IgD-negative memory B cell (primary cell): ENCODE measurements around the gene MRPL34. TPM values are rescaled to one million over a fixed set of nuclear protein-coding genes. Genes with fewer than 3 reads are reported as not detected.

ENCODE experiments used
- H3K27ac Mint-ChIP-seq, 3 donors: one replicate each; pipeline ENCODE4 v1.8.0; 2020 to 2022; ENCODE audit warnings: mild to moderate bottlenecking in 3 of 3, mixed read lengths in 3 of 3, moderate library complexity in 1 of 3
- H3K27me3 Mint-ChIP-seq: one replicate; pipeline ENCODE4 v1.8.0; 2021; ENCODE audit warnings: mixed read lengths
- H3K36me3 Mint-ChIP-seq: one replicate; pipeline ENCODE4 v1.8.0; 2020; ENCODE audit warnings: mild to moderate bottlenecking, mixed read lengths
- H3K4me1 Mint-ChIP-seq, 3 donors: one replicate each; pipeline ENCODE4 v1.8.0; 2020 to 2022; ENCODE audit warnings: mixed read lengths in 3 of 3, mild to moderate bottlenecking in 1 of 3
- H3K4me3 Mint-ChIP-seq, 4 donors: one replicate each; pipeline ENCODE4 v1.8.0; 2020 to 2022; ENCODE audit warnings: mild to moderate bottlenecking in 4 of 4, mixed read lengths in 4 of 4, moderate library complexity in 3 of 4
- H3K9me3 Mint-ChIP-seq, 3 donors: one replicate each; pipeline ENCODE4 v1.8.0; 2020 to 2021; ENCODE audit warnings: mixed read lengths in 3 of 3, mild to moderate bottlenecking in 1 of 3
- polyA plus RNA-seq: library from polyadenylated mRNA; unstranded; fragments of 300-500 nt; fragmentation: Illumina TruSeq; gene quantifications from one replicate; pipeline ENCODE4 v1.2.3, GENCODE V29; 2021

The MRPL34 gene
- polyA plus RNA-seq, 1 donor from 2014 or later: 218 TPM

DNA sequence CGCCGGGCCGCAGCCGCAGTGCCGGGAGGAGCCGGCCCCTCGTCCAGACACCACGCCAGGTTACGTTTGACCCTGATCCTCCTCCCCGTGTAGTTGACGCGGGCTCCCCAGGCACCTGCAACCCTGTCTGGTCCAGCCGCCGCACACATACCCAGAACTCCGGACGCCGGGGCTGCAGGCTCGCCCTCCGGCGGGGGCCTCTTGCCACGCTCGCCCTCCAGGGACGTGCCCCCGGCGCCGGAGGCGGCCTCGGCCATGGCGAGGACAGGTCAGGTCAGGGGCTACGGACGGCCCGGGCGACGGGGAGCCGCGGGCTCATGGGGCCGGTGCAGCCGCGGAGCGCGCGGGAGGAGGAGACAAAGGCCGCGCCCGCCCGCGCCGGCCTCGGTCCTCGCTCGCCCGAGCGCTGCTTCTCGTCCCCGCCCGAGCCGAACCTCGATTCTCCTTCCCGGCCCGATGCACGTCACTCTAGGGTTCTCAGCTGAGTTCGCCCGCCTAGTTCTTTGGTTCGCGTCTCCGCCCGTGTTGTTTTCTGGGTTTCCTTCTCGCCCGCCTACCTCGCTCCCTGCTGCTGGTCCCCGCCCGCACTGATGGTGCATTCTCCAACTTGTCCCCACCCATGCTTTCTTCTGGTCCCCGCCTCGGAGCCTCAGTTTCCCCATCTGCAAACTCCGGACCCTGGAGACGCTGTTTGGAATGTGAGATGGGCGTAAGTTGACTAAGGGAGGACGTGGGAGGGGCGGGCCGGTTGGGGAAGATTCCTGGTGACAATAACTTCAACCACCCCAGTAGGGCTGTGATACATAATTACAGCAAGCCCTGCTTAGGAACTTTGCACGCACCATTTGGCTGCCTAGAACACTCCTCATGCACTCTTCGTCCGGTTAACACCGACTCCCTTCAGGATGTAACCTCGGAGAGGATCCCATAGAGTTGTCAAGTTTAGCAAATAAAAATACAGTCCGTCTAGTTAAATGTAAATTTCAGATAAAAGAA, 29.0 kb downstream of the MRPL34 start, which contains the start of gene ANO8:
ANO8 (minus strand) TSS at position 442 of the 996 bp plus-strand sequence; CDS start at position 257, 185 bp downstream.
- Mint-ChIP-seq H3K27ac (peak within 1 kb of the TSS; percentile 69 to 88 (median 83)), H3K9me3 (no peaks in the 10 kb centered on the region), H3K36me3 (no peaks in the 10 kb centered on the region), H3K27me3 (peaks cover 20% of the 10 kb centered on the region), H3K4me3 (peak within 1 kb of the TSS; percentile 73 to 97 (median 88)), H3K4me1 (peaks cover 12 to 18% (median 16%) of the 10 kb centered on the region in 3 donors)

DNA sequence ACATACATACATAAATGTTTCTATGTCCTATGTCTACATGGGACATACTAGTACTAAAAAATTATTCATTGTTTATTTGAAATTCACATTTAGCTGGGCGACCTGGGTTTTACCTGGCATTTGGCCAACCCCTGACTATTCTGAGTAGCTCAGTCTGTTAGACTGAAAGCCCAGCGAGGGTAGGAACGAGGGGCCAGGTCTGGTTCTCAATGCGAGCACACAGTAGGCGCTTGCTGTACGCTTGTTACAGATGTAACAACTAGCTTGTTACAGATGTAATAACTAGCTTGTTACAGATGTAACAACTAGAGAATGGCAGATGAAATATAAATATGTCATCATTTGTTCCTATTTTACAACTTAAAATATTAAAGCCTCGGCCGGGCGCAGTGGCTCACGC, 29.9 kb downstream of the MRPL34 start:
- peak overlapping the region in 3 of 4 donors; percentile 48 to 97 (median 73) for H3K4me3 Mint-ChIP-seq
- no peaks in the 10 kb centered on the region for H3K9me3 Mint-ChIP-seq
- H3K4me1 Mint-ChIP-seq: peaks cover 12 to 16% (median 16%) of the 10 kb centered on the region in 3 donors
- H3K27ac Mint-ChIP-seq: peak overlapping the region in 1 of 3 donors; percentile 83
- H3K27me3 Mint-ChIP-seq: peaks cover 14% of the 10 kb centered on the region
- no peaks in the 10 kb centered on the region for H3K36me3 Mint-ChIP-seq

DNA sequence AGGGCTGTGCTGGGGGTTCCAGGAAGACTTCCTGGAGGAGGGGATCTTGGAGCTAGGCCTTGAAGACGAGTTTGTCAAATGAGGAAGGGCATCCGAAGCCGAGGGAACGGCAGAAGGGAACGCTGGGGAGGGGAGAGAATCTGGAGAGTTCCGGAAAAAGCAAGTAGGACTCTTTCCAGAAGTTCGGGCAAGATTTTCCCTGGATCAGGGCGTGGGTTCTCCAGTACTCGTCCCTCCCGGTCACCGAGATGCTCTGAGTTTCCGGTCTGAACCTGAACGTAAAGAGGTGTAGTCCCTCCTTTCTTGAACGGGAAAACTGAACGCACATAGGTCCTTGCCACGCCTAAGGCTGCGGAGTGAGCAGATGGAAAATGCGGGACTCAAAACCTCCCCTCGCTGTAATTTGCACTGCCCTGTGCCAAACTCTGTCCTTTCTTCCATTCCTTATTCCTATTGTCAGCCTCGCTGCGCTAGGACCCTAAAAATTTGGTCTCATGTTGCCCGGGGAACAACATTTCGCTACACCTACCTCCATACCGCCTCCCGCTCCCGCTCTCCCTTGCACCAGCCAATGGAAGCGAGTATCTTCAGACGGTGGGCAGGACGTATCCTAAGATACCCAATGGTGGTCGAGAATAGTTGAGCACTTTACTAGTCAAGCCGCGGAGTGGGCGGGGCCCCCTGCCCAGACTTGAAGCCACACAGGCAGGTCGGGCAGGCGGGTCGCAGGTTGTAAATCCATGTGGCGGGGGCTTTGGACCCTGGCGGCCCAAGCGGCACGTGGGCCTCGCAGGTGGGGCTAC, 31.4 kb downstream of the MRPL34 start, which contains the start of gene GTPBP3:
GTPBP3 (plus strand) TSS at position 682 of the 803 bp plus-strand sequence; CDS start at position 741, 59 bp downstream.
- H3K27me3 Mint-ChIP-seq: peaks cover 8% of the 10 kb centered on the region
- H3K4me3 Mint-ChIP-seq: peak within 1 kb of the TSS; percentile 73 to 96 (median 96)
- H3K4me1 Mint-ChIP-seq: peaks cover 12 to 16% (median 16%) of the 10 kb centered on the region in 3 donors
- H3K9me3 Mint-ChIP-seq: no peaks in the 10 kb centered on the region
- H3K27ac Mint-ChIP-seq: peak within 1 kb of the TSS; percentile 54 to 93 (median 54)
- no peaks in the 10 kb centered on the region for H3K36me3 Mint-ChIP-seq

DNA sequence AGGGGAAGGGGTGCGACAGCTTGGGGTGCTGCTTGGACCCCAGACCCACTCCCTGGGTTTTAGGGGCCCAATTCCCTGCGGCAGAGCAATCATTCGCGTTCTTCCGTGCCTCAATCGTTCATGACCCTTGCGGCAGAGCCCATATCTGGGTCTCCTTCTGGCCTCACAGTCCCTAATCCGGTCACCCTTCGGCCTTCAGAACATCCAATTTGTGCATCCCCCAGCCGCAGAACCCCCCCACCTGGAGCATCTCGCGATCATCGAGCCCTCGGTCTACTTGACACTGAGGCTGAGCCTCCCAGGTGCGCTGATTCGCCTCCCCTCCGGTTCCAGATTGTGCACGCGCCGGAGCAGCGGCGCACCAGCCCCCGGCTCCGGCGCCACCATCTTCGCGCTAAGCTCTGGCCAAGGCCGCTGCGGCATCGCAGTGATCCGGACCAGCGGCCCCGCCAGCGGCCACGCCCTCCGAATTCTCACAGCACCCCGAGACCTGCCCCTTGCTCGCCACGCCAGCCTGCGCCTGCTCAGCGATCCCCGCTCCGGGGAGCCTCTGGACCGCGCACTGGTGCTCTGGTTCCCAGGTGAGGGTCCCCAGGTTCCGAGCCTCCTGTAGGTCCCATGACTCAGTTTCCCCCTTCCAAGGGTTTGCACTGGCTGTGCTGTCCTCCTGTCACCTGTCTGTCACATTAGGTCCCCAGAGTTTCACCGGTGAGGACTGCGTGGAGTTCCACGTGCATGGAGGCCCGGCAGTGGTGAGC, 32.2 kb downstream of the MRPL34 start:
- Mint-ChIP-seq H3K4me3 (peak overlapping the region; percentile 73 to 96 (median 96)), H3K4me1 (peaks cover 12 to 16% (median 16%) of the 10 kb centered on the region in 3 donors), H3K27me3 (peaks cover 6% of the 10 kb centered on the region), H3K9me3 (no peaks in the 10 kb centered on the region), H3K27ac (peak overlapping the region; percentile 54 to 93 (median 54)), H3K36me3 (no peaks in the 10 kb centered on the region)

DNA sequence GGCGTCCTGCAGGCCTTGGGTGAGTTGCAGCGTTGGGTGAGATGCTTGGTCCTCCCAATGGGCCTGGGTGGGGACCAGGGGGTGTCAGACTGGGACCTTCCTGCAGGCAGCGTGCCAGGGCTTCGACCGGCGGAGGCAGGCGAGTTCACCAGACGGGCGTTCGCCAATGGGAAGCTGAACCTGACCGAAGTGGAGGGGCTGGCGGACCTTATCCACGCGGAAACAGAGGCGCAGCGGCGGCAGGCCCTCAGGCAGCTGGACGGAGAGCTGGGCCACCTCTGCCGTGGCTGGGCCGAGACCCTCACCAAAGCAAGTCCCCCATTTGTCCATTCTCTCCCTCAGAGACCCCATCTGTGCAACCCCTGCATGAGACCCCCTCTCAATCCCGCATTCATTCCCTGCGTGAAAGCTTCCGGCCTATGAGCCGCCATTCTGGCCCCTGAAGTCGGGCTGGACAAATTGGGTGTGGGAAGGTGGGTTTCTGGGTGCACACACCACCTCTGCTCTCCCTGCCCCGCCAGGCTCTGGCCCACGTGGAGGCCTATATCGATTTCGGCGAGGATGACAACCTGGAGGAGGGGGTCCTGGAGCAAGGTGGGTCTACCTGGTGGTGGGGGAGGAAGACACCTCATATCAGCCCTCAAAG, 32.9 kb downstream of the MRPL34 start:
- Mint-ChIP-seq H3K27me3 (peaks cover 5% of the 10 kb centered on the region), H3K36me3 (no peaks in the 10 kb centered on the region), H3K27ac (no peak overlapping the region)

DNA sequence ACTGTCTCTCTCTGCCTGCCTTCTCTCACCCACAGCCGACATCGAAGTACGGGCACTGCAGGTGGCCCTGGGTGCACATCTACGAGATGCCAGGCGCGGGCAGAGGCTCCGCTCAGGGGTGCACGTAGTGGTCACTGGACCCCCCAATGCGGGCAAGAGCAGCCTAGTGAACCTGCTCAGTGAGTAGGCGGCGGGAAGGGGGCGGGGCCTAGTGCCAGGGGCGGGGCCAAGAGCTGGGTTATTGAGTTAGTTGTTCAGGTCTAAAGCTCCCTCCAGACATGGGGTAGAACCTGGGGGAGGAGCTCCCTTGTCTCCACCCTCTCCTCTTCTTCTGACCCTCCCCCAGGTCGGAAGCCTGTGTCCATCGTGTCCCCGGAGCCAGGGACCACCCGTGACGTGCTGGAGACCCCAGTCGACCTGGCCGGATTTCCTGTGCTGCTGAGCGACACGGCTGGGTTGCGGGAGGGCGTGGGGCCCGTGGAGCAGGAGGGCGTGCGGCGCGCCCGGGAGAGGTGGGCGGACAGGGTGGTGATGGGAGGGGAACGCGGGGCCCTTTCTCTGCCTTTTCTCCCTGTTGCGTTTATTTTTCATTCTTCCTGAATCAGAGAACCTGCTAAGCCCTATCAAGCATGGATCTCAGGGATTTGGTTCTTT, 33.5 kb downstream of the MRPL34 start:
- no peaks in the 10 kb centered on the region for H3K36me3 Mint-ChIP-seq
- H3K4me1 Mint-ChIP-seq: peaks cover 11 to 12% (median 12%) of the 10 kb centered on the region in 3 donors
- peak overlapping the region; percentile 30 to 77 (median 36) for H3K4me3 Mint-ChIP-seq
- H3K27me3 Mint-ChIP-seq: peaks cover 2% of the 10 kb centered on the region
- H3K27ac Mint-ChIP-seq: peak overlapping the region in 2 of 3 donors; percentile 10 to 23
- H3K9me3 Mint-ChIP-seq: no peaks in the 10 kb centered on the region

More for the DNA sequence above, 32.9 kb downstream of the MRPL34 start:
- Mint-ChIP-seq H3K9me3 (no peaks in the 10 kb centered on the region), H3K4me3 (peak overlapping the region; percentile 73 to 96 (median 96)), H3K4me1 (peaks cover 12 to 16% (median 14%) of the 10 kb centered on the region in 3 donors)

DNA sequence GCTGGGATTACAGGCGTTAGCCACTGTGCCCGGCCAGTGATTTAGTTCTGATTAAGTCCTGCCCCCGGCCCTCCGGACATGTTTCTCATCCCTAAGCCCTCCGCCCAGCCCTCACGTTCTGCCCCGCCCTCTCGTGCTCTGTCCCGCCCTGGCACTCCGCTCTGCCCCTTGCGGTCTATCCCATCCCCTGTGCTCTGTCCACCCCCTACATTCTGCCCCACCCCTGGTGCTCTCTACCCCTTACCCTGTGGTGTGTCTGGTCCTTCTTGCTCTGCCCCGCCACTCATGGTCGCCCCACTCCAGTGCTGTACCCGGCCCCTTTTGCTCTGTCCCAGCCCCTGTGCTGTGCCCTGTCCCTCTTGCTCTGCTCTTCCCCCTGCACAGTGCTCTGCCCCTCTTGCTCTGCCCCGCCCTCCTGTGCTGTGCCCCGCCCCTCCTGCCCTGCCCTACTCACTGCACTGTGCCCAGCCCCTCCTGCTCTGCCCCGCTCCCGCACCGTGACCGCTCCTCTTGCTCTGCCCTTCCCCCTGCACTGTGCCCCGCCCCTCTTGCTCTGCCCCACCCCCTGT, 34.7 kb downstream of the MRPL34 start:
- Mint-ChIP-seq H3K36me3 (no peaks in the 10 kb centered on the region), H3K9me3 (no peaks in the 10 kb centered on the region), H3K27ac (no peak overlapping the region), H3K27me3 (no peaks in the 10 kb centered on the region), H3K4me1 (peaks cover 5 to 7% (median 6%) of the 10 kb centered on the region in 3 donors), H3K4me3 (no peak overlapping the region)

DNA sequence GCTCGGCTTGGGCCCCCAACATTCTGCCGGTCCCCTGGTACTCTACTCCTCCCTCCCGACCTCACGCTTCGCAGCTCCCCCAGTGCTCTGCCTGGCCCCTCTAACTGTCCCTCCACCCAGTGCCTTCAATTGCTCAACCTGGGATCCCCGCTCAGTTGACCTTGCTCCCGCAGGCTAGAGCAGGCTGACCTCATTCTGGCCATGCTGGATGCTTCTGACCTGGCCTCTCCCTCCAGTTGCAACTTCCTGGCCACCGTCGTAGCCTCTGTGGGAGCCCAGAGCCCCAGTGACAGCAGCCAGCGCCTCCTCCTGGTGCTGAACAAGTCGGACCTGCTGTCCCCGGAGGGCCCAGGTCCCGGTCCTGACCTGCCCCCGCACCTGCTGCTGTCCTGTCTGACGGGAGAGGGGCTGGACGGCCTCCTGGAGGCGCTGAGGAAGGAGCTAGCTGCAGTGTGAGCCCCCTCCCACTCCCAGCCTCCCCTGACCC, 35.2 kb downstream of the MRPL34 start:
- H3K27ac Mint-ChIP-seq: no peak overlapping the region
- H3K4me1 Mint-ChIP-seq: peaks cover 5 to 6% (median 6%) of the 10 kb centered on the region in 3 donors
- H3K4me3 Mint-ChIP-seq: no peak overlapping the region
- H3K9me3 Mint-ChIP-seq: no peaks in the 10 kb centered on the region
- no peaks in the 10 kb centered on the region for H3K36me3 Mint-ChIP-seq
- no peaks in the 10 kb centered on the region for H3K27me3 Mint-ChIP-seq

DNA sequence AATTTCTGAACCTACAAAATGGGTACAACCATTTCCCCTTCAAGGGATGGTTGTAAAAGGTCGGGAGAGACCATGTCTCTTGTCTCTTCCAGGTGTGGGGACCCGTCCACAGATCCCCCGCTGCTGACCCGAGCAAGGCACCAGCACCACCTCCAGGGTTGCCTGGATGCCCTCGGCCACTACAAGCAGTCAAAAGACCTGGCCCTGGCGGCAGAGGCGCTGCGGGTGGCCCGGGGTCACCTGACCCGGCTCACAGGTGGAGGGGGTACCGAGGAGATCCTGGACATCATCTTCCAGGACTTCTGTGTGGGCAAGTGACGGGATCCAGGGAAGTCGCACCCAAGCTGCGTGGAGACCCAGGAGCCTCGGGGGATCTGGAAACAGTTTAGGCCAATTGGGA, 35.7 kb downstream of the MRPL34 start:
- Mint-ChIP-seq H3K36me3 (no peaks in the 10 kb centered on the region), H3K27ac (no peak overlapping the region), H3K27me3 (no peaks in the 10 kb centered on the region), H3K4me1 (peaks cover 5 to 8% (median 7%) of the 10 kb centered on the region in 3 donors), H3K9me3 (no peaks in the 10 kb centered on the region), H3K4me3 (no peak overlapping the region)

DNA sequence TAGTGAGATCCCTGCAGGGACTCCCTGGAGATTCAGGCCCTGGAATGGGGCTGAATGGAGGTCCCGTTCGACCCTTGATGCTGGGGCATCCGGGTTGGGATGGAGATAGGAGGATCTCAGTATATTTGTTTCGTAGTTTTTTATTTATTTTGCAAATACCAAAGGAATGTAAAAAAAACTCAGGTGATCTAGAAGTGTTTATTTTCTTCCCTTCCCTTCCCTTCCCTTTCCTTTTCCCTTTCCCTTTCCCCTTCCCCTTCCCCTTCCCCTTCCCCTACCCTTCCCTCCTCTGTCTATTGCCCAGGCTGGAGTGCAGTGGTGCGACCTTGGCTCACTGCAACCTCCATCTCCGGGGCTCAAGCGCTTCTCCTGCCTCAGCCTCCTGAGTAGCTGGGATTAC, 36.2 kb downstream of the MRPL34 start:
- Mint-ChIP-seq H3K27ac (no peak overlapping the region), H3K9me3 (no peaks in the 10 kb centered on the region), H3K36me3 (no peaks in the 10 kb centered on the region), H3K27me3 (peaks cover under 1% of the 10 kb centered on the region), H3K4me1 (peaks cover 5 to 8% (median 7%) of the 10 kb centered on the region in 3 donors), H3K4me3 (no peak overlapping the region)

DNA sequence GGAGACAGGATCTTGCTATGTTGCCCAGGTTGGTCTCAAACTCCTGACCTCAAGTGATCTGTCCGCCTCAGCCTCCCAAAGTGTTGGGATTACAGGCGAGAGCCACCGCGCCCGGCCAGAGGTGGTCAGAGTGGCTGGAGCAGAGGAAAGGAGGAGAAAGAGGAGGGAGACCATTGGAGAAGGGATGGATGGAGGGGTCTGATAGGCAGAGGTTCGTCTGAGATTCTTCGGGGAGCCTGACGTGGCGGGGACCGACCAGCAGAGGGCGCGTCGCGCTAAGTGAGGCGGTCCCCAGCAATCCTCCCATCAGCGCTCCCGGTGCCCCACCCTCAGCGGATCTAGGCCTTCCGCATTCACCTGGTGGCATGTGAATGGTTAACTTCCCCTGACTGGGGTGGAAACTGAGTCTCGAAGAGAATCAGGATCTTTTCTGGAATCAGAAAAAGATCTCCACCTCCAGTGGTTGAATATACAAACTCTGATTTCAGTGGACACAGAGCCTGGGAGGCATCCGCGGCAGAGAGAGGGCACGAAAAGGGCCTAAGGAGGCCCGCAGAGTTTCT, 40.5 kb downstream of the MRPL34 start:
- peak overlapping the region in 1 of 4 donors; percentile 34 for H3K4me3 Mint-ChIP-seq
- no peaks in the 10 kb centered on the region for H3K9me3 Mint-ChIP-seq

DNA sequence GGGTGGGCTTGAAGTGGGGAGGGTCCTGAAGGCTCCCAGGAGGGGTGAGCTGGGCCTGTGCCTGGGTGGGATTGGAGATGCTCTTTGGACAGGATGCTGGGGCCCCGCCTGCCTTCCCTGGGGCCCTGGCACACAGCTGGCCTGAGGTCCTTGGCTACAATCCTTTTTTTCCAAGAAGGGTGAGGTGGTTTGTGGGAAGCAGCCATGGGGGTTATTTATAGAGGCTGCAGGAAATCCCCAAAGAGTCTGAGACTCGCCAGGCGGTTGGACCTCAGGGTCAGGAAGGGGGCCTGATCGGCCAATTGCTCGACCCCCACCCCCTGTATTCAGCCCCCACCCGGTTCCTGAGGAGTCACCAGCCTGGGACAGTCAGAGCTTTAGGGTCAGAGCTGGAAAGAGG, 41.7 kb downstream of the MRPL34 start:
- H3K4me3 Mint-ChIP-seq: no peak overlapping the region
- peaks cover 0 to 3% (median 2%) of the 10 kb centered on the region in 3 donors for H3K4me1 Mint-ChIP-seq
- H3K27ac Mint-ChIP-seq: no peak overlapping the region
- H3K36me3 Mint-ChIP-seq: no peaks in the 10 kb centered on the region
- peaks cover 33% of the 10 kb centered on the region for H3K27me3 Mint-ChIP-seq
- H3K9me3 Mint-ChIP-seq: no peaks in the 10 kb centered on the region

More for the DNA sequence above, 40.5 kb downstream of the MRPL34 start:
- Mint-ChIP-seq H3K36me3 (no peaks in the 10 kb centered on the region), H3K4me1 (peaks cover 0 to 3% (median 2%) of the 10 kb centered on the region in 3 donors), H3K27ac (peak overlapping the region in 1 of 3 donors; percentile 15), H3K27me3 (peaks cover 27% of the 10 kb centered on the region)
